GM23248 (cell line): ENCODE results near the gene GPX3.

Source experiments
- EZH2 ChIP-seq: fragments of 200-600 bp; sonication (generic); IDR thresholded peaks from 2 replicates; pipeline ENCODE4 v1.6.1; 2018; ENCODE audit warnings: antibody characterized with exemption, mild to moderate bottlenecking; ENCODE audit not compliant: insufficient read depth, poor library complexity, severe bottlenecking
- EZH2phosphoT487 ChIP-seq: fragments of 200-600 bp; sonication (generic); IDR thresholded peaks from 2 replicates; pipeline ENCODE4 v1.6.1; 2018; ENCODE audit warnings: antibody characterized with exemption, moderate library complexity, mild to moderate bottlenecking, low read depth; ENCODE audit not compliant: insufficient read depth

GRCh38 chr5:151030056-151030336 lies 9.6 kb downstream of the GPX3 start:
- TF ChIP-seq EZH2 (no peak), EZH2phosphoT487 (no peak)
